HS-27A (cell line): ENCODE measurements around the gene FPGS.
"Not testable (repeated sequence)": the region's sequence is repeated elsewhere in the genome, so short reads cannot be mapped to it uniquely, and the experiment has no call there.

Experiments
- DNase-seq: peaks from one replicate; pipeline ENCODE4 v3.0.0-alpha.2; 2012; ENCODE audit warnings: low read depth, missing footprints

The FPGS gene

DNA sequence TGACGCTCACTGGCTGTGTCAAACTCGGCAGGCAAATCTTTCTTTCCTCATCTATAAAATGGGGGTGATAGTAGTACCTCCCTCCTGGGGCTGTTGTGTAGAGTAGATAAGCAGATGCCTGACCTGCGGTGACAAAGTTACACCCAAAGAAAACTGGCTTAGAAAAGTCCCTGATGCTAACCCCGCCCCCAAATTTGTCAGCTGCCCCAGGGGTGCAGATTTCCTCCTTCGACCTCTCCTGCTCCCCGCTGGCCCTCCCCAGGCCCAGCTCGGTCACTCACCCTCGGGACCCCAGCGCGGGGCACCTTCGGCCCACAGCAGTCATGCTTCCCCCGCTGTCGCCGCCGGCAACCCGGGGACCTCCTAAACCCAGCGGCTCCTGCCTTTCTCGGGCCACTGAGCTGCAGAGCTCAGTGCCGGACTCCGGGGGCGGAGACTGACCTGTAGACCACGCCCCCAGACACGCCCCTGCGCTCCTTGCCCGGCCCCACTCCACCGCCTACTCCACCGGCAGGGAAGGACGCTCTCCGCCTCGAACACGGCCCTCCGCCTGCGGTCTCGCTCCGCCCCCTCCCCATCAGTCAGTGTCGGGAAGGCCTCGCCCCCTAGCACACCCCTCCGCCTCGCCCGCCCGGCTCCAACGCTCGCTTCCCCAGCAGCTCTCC, 31.6 kb upstream of the FPGS start:
- DNase-seq = peak; percentile 58

GRCh38 chr9:127771570-127772189, 31.0 kb upstream of the FPGS start:
- no peak for DNase-seq

GRCh38 chr9:127772603-127773002, 30.1 kb upstream of the FPGS start:
- DNase-seq = no peak

GRCh38 chr9:127773272-127773671, 29.4 kb upstream of the FPGS start:
- DNase-seq = no peak

DNA sequence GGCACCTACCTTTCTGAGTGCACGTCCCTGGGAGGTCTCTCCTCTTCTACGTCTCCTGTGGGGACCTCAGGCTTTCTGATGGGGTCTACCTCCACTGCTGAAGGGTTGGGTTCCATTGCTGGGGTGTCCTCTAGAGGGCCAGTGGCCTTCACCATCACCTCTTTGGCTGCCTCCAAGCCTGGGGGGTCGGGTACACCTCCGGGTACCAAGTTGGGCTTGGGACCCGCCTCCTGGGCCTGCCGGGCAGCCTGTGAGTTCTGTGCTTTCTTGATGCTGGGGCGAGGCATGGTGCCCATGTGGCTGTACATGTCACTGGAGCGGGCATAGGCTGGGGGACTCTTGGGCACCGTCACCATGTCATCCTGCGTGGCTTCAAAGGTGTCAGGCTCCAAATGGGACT, 28.7 kb upstream of the FPGS start:
- no peak for DNase-seq

DNA sequence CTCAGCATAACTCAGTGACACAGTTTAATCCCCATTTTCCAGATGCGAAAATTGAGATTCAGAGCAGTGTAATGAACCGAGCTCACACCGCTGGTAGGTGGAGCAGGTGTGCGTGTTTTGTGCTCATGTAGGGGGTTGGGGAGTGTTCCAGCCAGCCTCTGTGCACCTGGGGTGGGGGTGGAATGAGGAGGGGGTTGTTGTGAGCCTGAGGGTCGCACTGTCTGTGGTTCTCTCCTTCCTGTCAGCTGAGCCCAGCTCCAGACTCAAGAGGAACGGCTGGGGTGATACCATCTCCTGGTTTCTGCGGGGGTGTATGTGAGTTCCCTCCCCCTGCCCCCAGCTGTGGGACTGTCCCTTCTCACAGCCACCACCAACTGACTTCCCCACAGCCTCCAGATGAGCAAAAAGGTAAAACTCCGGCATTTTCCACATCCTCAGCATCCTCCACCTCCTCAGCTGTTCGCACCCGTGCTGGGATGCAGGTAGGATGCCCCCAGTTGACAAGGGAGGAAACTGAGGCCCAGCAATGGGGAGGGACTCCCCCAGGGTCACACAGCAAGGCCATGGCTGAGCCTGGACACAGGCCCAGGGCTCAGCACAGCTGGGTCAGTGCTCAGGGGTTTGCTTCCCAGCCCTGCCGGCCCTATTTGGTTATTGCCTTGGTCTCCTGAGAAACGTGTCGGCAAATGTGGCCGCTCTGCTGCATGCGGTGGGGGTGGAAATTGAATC, 26.3 kb upstream of the FPGS start:
- no peak for DNase-seq

- DNase-seq = no peak
Observed at GRCh38 chr9:127776924-127777289, 25.8 kb upstream of the FPGS start.

GRCh38 chr9:127777368-127777980, 25.2 kb upstream of the FPGS start:
- DNase-seq = no peak

GRCh38 chr9:127778280-127779135, 24.2 kb upstream of the FPGS start, which contains the start of gene SH2D3C:
SH2D3C (minus strand) TSS chr9:127778666; CDS start chr9:127778627, 39 bp downstream.
- DNase-seq = no peak

DNA sequence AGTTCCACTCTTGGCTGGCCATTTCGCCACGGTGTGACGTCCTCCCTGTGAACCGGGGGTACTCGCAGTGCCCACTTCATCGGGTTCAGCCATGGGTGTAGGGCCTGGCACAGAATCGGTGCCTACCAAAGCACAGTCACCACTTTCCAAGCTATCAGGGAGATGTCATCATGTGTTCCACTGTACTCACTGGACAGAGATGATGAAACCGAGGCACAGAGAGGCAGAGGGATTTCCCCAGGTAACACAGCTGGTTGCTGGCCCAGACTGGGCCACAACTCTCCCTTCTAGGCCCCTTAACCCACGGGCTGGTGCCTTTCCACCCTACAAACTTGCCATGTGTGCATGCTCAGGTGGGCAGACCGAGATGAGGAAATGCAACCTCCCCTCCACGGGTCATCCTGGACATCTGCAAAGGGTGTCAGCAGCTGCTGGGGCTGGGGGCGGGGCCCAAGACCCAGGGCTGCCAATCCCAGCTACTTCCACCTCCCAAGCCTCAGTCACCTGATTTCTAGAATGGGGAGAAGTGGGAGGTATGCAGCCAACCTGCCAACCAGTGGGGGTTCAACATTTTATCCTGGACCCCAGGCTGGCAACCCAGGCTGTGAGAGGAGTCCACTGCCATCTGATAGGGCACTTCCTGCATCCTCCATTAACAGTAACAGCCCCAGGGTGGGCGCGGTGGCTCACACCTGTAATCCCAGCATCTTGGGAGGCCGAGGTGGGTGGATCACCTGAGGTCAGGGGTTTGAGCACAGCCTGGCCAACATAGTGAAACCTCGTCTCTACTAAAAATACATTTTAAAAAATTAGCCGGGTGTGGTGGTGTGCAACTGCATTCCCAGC, 23.3 kb upstream of the FPGS start:
- no peak for DNase-seq

DNA sequence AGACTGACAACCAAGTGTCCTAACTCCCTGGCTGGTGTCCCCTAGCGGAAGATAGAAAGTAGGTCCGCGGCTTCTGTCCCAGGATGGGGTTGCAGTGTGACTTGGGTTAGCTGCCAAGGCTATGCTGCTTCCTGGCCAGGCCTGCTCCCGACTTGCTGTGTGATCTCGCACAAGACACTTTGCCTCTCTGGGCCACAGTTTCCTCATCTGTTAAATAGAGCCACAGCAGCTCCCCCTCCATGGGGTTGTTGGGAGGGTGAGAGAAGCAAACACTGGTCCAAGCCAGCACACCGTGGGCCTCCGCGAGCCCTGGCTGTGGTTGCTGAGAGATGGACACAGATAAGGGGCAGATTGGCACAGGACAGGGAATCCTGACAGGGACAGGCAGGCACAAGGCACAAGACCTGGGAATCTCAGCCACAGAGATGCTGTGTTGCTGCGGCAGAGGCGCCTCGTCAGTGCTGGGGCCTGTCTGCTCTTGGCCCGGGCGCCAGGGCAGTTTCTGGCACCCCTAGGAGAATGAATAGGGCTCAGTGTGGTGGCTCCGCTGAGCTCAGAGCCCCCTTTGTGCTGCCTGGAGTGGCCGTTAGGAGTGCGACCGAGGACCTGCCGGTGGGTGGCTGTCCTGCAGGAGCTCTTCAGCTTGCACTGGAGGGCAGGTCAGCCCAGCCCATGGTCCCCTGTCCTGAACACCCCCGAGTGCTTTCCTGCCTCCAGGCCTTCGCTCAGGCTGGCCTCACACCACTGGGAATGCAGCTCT, 22.4 kb upstream of the FPGS start:
- DNase-seq = no peak

DNA sequence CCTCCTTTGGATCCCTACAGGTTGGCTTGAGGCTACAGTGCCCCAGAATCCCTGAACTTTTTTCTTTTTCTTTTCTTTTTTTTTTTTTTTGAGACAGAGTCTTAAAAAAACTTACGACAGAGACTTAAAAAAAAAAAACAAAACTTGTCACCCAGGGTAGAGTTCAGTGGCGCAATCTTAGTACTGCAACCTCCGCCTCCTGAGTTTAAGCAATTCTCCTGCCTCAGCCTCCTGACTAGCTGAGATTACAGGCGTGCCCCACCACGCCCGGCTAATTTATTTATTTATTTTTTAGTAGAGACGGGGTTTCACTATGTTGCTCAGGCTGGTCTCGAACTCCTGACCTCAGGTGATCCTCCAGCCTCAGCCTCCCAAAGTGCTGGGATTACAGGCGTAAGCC, 21.8 kb upstream of the FPGS start:
- not testable (repeated sequence) for DNase-seq

GRCh38 chr9:127781806-127782205, 20.9 kb upstream of the FPGS start:
- DNase-seq = no peak

DNA sequence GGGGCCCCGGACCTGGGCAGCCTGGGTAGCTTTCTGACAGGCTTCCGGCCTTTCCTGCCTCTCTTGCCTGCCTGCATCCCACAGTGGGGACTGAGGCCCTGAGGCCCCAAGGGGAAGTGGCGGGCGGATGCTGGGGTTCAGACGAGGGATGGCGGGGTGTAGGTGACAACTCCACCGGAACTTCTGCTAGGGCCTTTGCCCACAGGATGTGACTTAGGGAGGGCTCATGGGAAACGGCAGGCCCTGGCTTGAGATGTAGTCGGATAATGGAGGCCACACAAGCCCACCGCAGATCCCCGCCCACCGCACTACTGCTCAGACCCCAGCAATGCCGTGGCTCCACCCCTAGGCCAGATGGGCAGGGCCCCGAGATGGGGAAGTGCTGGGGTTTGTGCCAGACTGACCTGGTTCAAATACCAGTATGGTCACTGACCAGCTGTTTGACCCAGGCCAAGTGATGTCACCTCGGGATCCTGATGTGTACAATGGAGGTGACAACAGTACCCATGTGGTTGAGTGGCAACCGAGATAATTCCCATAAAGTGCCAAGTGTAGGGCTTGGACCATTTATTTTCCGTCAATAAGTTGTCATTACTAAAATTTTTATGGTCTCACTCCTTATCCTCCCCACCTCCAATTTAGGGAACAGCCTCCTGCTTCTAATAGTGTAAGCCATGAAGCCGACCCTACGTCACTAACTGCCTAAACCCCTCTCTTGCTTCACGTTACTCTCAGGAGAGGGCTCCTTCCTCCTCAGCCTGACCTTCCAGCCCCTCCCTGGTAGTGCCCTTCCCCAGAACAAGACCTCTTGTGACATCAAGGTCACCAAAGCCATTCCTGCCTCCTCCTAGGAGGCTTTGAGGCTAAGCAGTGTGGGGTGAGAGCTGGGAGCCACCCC, 19.3 kb upstream of the FPGS start:
- DNase-seq = no peak

- peak; percentile 19 for DNase-seq
Observed at GRCh38 chr9:127785023-127785932, 17.4 kb upstream of the FPGS start.

- DNase-seq = peak; percentile 30
Observed at GRCh38 chr9:127785933-127786772, 16.5 kb upstream of the FPGS start, which contains the start of gene CDK9. CDK9 (plus strand) TSS chr9:127786034; CDS start chr9:127786149, 115 bp downstream.

DNA sequence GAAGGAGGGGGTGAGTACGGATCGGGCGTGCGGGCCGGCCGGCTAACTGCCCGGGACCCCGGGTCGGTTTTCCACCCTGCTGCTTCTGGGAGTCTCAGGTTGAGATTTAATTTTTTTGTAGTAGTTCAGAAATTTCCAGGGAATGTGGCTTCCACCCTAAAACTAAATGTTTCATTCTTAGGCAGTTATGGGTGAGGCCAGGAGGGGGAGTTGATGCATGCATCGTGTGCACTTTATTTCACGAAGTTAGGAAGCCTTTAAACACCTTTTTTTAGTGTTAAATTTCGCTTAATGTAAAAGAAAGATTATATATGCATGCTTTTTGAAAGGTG, 15.9 kb upstream of the FPGS start:
- no peak for DNase-seq
